Hepatic stellate cell (primary cell): Measurements from ENCODE around the gene TMEM204.

Source experiments
- DNase-seq: peaks from one replicate; pipeline ENCODE4 v3.0.0; 2011; ENCODE audit warnings: low spot score

Gene TMEM204

GRCh38 chr16:1499756-1500464 is 33.6 kb upstream of the TMEM204 start:
- DNase-seq: no peak

GRCh38 chr16:1500465-1501150 is 32.9 kb upstream of the TMEM204 start:
- no peak for DNase-seq

GRCh38 chr16:1501630-1502029 is 31.8 kb upstream of the TMEM204 start:
- no peak for DNase-seq

- no peak for DNase-seq
Observed at GRCh38 chr16:1502092-1503004, 31.1 kb upstream of the TMEM204 start.

- no peak for DNase-seq
Observed at GRCh38 chr16:1503110-1503955, 30.1 kb upstream of the TMEM204 start.

- no peak for DNase-seq
Observed at GRCh38 chr16:1505073-1505844, 28.2 kb upstream of the TMEM204 start.

GRCh38 chr16:1505912-1506311 is 27.6 kb upstream of the TMEM204 start:
- DNase-seq: no peak

- no peak for DNase-seq
Observed at GRCh38 chr16:1506494-1507213, 26.8 kb upstream of the TMEM204 start.

GRCh38 chr16:1508494-1509187 is 24.8 kb upstream of the TMEM204 start:
- DNase-seq: no peak

- peak; percentile 65 for DNase-seq
Observed at GRCh38 chr16:1509307-1510221, 23.9 kb upstream of the TMEM204 start.

- DNase-seq: no peak
Observed at GRCh38 chr16:1510272-1510671, 23.2 kb upstream of the TMEM204 start.

GRCh38 chr16:1510941-1511351 is 22.5 kb upstream of the TMEM204 start:
- DNase-seq: no peak

- no peak for DNase-seq
Observed at GRCh38 chr16:1511662-1512569, 21.6 kb upstream of the TMEM204 start.

GRCh38 chr16:1512774-1513173 is 20.7 kb upstream of the TMEM204 start:
- no peak for DNase-seq

GRCh38 chr16:1514507-1514906 is 19.0 kb upstream of the TMEM204 start:
- no peak for DNase-seq

GRCh38 chr16:1518626-1519135 is 14.8 kb upstream of the TMEM204 start:
- no peak for DNase-seq

GRCh38 chr16:1519831-1520230 is 13.6 kb upstream of the TMEM204 start:
- no peak for DNase-seq
